Hematopoietic multipotent progenitor cell treated with erythropoietin and hydrocortisone succinate and interleukin-3 and kit ligand, for 17 days (in vitro differentiated cells): ENCODE measurements around the gene GREB1L.
"Not testable (repeated sequence)": the region's sequence is repeated elsewhere in the genome, so short reads cannot be mapped to it uniquely, and the experiment has no call there.

ENCODE experiments used
- DNase-seq: peaks from one replicate; pipeline ENCODE4 v3.0.0-alpha.2; 2015; ENCODE audit warnings: low spot score

GREB1L gene

GRCh38 chr18:21369146-21369545 is 127.1 kb downstream of the GREB1L start:
- DNase-seq = no peak

GRCh38 chr18:21369597-21369996 is 127.6 kb downstream of the GREB1L start:
- DNase-seq = not testable (repeated sequence)

DNA sequence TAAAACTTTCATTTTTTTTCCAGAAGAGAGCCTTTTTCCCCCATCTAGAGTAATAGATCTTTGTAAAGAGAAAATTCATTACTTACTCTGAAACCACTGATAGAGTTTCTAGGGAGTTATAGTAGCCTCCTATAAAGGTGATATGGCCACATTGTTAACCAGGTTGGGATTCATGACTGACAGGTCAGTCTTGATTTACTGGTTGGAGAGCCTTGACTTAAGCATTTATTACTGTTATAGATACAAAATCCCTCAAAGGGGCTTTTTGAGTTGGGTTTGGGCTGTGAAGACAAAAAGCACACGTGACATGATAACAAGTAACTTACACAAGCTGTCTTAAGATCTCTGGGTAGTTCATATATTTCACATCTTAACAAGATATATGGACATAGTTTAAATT is 141.0 kb downstream of the GREB1L start:
- DNase-seq = no peak

GRCh38 chr18:21386523-21387240 is 144.7 kb downstream of the GREB1L start:
- no peak for DNase-seq

- DNase-seq = no peak
Observed at GRCh38 chr18:21387886-21388285, 145.9 kb downstream of the GREB1L start.

- DNase-seq = no peak
Observed at GRCh38 chr18:21389283-21389682, 147.3 kb downstream of the GREB1L start.

GRCh38 chr18:21389903-21390302 is 147.9 kb downstream of the GREB1L start:
- no peak for DNase-seq

GRCh38 chr18:21391074-21391673 is 149.1 kb downstream of the GREB1L start:
- no peak for DNase-seq

- no peak for DNase-seq
Observed at GRCh38 chr18:21393986-21394385, 152.0 kb downstream of the GREB1L start.

DNA sequence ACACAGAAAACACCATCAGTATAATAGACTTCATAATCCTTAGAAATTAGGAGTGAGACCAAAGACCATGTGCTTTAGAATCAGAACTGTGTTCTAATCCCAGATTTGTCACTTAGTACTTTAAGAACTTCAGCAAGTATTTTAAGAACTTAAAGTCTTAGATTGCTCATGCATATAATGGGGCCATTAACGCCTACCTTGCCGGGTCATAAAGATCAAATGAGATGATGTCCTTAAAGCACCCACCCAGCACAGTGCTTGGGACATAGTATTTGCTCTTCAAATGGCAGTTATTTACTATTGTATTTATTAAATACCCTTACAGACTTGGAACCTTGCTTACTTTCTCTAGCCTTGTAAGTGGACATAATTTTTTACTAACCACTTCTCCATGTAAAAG is 156.1 kb downstream of the GREB1L start:
- no peak for DNase-seq

DNA sequence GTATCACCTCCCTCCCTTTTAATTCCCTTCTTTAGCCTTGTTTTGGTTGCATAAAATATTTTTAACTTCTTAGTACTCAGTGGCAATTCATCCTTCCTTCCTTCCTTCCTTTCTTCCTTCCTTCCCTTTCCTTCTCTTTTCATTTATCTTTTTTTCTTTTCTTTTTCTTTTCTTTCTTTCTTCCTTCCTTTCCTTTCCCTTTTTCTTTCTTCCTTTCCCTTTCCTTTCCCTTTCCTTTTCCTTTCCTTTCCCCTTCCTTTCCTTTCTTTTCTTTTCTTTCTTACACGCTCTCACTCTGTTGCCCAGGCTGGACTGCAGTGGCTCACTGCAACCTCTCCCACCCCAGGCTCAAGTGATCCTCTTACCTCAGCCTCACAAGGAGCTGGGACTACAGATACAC is 160.2 kb downstream of the GREB1L start:
- DNase-seq = no peak

- no peak for DNase-seq
Observed at GRCh38 chr18:21404426-21404825, 162.4 kb downstream of the GREB1L start.

DNA sequence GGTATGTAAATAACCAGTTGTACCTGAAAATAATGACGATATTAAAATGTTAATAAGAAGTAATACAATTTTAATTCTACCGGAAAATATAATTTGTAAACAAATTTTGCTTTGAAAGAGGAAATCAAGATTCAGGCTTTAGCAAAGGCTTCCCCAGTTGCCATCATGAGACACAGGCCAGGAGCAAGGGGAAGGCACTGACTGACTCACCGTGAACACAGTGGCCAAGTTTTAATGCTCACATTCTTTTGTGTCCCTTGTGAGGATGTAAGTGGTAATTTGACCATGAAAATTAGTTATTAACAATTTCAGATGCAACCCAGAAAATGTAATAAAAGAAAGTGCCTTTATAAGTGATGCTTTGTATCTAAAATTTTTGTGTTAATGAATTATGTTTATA is 164.1 kb downstream of the GREB1L start:
- no peak for DNase-seq

DNA sequence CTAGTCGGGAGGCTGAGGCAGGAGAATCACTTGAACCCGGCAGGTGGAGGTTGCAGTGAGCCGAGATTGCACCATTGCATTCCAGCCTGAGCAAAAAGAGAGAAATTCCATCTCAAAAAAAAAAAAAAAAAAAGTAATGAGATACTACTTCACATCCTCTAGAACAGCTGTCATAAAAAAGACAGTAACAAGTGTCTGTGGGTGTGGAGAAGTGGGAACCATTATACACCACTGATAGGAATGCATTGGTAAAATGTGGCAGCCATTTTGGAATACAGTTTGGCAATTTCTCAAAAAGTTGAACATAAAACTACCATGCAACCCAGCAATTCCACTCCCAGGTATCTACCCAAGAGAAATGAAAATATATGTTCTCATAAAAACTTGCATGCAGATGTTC is 166.6 kb downstream of the GREB1L start:
- no peak for DNase-seq

GRCh38 chr18:21433436-21433835 is 191.4 kb downstream of the GREB1L start:
- no peak for DNase-seq

DNA sequence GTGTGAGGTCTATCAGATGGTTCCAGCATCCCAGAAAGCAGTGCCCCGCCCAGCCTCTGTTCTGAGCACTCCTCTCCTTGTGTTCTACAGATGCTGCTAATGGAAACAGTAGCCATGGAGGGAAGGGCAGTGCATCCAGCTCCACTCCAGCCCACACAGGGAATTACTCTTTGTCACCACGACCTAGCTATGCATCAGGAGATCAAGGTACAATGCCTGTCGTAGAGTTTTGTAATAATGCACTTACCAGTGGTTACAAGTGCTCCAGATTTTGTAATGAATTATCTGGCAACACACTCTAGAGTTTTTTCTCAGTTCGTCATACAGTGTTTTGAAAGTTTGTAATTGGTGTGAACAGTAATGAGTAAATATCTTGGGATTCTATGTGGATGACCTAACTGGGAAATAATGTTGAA is 197.4 kb downstream of the GREB1L start:
- no peak for DNase-seq

DNA sequence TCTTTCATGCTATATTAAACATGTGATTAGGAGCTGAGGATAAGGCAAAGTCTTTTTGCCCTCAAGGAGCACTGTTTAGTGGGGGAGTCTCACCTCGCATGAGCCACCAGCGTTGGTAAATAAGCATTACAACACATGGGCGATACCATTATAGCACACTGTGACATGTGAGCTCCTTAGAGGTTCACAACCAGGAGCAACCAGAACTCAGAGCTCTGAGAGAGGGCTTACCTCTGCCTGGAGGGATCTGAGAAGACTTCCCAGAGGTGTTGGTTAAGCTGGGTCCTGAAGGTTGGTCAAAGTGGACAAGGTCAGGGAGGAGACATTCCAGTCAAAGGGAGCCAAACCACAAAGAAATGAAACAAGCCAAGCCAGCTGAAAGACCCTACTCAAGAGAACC is 199.6 kb downstream of the GREB1L start:
- DNase-seq = no peak

DNA sequence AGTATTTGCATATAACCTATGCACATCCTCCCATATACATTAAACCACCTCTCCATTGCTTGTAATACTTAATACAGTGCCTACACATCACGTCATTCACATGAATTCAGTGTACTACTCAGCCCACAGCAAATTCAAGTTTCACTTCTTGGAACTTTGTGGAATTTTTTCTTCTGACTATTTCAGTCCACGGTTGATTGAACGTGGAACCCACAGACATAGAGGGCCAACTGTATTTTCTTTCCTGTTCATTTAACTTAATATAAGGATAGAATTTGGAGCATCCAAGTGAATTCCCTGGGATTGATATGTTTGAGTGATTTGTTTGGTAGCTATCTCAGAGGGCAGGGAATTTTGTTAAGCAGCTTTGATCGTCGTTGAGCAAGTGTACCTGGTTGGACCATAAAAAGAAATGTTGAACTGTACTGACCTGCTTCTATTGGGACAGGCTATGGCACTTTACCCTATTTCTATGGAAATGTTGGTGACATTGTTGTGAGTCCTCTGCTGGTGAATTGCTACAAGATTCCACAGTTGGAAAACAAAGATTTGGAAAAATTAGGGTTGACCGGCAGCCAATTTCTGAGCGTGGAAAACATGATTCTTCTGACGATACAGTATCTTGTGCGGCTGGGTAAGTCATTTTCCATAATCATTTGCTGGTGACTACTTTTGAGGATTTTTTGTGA is 201.9 kb downstream of the GREB1L start:
- DNase-seq = no peak

DNA sequence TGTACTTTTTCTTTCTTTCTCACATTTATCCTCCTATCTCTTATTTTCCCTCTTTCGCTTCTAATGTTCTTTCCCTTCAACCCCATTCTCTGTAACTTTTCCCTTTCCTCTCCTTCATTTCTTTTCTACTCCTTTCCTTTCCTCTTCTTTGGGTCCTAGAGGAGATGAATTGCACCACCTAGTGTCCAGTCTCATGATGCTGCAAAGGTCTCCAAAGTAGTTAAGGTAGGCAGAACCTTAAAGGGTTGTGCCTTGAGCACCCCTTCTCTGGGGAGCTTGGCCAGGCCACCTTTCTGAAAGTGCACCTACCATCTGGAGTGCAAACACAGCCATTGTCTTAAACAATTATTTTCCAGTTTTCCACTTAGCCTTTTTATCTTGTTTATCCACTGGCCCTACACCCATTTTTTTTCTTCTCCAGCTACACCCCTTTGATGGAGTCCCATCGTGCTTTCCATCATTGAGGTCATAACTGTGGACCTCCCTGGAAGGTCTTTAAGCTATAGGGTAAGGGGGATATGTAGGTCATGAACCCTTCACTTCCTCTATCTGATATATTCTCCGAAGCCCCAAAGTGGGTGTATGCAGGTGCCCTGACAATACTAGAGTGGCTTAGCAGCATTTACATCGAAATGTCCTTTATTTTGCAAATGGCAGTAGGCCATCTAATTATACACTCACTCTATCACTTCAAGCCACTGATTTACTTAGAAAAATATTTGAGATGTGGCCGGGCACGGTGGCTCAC is 202.6 kb downstream of the GREB1L start:
- no peak for DNase-seq

DNA sequence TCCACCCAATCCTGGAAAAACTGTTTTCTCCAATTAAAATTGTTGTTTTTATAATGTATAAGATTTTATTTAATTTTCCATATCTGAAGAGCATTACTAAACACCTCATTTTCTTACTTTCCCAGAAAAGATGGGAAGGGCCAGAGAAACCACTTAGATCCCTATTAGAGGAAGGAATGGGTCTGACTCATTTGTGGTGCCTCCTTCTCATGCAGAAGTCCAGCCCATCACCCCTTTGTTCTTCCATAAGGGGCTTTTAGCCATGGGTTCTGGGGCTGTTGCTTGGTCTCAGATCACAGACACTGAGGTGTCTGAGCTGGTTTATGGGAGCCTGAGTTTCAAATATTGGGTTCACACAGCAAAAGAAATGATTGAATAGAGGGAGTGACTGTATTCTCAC is 206.3 kb downstream of the GREB1L start:
- DNase-seq = no peak

DNA sequence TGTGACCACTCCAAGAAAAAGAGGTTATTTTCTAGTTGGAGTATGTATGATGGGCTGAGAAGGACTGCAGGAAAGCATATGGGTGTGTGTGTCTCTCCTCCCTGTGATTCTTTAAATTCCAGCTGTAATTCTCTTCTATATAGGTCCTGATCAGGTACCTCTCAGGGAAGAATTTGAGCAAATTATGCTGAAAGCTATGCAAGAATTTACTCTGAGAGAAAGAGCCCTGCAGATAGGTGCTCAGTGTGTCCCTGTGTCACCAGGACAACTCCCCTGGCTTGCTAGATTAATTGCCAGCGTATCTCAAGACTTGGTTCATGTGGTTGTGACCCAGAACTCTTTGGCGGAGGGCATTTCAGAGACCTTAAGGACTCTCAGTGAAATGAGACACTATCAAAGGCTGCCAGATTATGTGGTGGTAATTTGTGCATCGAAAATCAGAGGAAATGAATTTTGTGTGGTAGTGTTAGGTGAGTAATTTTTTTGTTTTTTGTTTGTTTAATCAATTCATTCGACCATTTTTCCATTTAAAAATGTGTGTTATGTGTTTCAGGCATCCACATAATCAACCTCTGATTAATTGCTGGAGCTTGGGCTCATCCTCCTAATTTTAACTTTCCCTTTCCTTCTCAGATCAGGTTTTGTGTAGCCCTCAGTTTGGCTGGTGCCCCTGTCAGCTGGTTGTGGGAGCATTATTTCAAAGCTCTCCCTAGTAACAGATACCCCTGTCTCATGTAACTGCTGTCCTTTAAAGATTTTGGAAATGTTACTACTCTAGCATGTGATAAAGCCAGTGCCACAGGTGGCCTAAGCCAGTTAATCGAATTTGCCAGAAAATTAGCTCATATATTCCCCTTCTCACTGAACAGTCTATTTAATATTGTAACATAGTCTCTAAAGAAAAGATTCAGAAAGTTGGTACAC is 207.6 kb downstream of the GREB1L start:
- DNase-seq = no peak

- no peak for DNase-seq
Observed at GRCh38 chr18:21450503-21450902, 208.5 kb downstream of the GREB1L start.
